GM21529 (cell line): ENCODE measurements around the gene CREBBP.

Source experiments
- ATAC-seq: cut with Tn5 transposase; IDR thresholded peaks from one replicate; pipeline ENCODE4 v1.9.1; 2021; ENCODE audit not compliant: unreplicated experiment

The CREBBP gene

GRCh38 chr16:3856367-3857141 is 24.0 kb downstream of the CREBBP start:
- ATAC-seq = no peak

GRCh38 chr16:3854750-3855541 is 25.6 kb downstream of the CREBBP start:
- ATAC-seq = no peak

GRCh38 chr16:3850544-3850899 is 30.0 kb downstream of the CREBBP start:
- ATAC-seq = no peak

- ATAC-seq = no peak
Observed at GRCh38 chr16:3849751-3850543, 30.6 kb downstream of the CREBBP start.

GRCh38 chr16:3846595-3847091 is 33.9 kb downstream of the CREBBP start:
- no peak for ATAC-seq

GRCh38 chr16:3846087-3846486 is 34.4 kb downstream of the CREBBP start:
- ATAC-seq = no peak

GRCh38 chr16:3842994-3843393 is 37.5 kb downstream of the CREBBP start:
- ATAC-seq = no peak

GRCh38 chr16:3841729-3842508 is 38.6 kb downstream of the CREBBP start:
- no peak for ATAC-seq

- ATAC-seq = no peak
Observed at GRCh38 chr16:3839402-3840184, 40.9 kb downstream of the CREBBP start.

GRCh38 chr16:3838600-3839401 is 41.7 kb downstream of the CREBBP start:
- no peak for ATAC-seq

GRCh38 chr16:3837851-3838586 is 42.5 kb downstream of the CREBBP start:
- ATAC-seq = no peak

- ATAC-seq = no peak
Observed at GRCh38 chr16:3836641-3837040, 43.9 kb downstream of the CREBBP start.

GRCh38 chr16:3835089-3835602 is 45.4 kb downstream of the CREBBP start:
- ATAC-seq = no peak

- no peak for ATAC-seq
Observed at GRCh38 chr16:3832668-3833067, 47.8 kb downstream of the CREBBP start.

- ATAC-seq = no peak
Observed at GRCh38 chr16:3830625-3831254, 49.8 kb downstream of the CREBBP start.

GRCh38 chr16:3829631-3830536 is 50.6 kb downstream of the CREBBP start:
- ATAC-seq = no peak

- ATAC-seq = no peak
Observed at GRCh38 chr16:3825940-3826339, 54.6 kb downstream of the CREBBP start.
